ENCODE measurements around the gene NR2C2.

The NR2C2 gene

DNA sequence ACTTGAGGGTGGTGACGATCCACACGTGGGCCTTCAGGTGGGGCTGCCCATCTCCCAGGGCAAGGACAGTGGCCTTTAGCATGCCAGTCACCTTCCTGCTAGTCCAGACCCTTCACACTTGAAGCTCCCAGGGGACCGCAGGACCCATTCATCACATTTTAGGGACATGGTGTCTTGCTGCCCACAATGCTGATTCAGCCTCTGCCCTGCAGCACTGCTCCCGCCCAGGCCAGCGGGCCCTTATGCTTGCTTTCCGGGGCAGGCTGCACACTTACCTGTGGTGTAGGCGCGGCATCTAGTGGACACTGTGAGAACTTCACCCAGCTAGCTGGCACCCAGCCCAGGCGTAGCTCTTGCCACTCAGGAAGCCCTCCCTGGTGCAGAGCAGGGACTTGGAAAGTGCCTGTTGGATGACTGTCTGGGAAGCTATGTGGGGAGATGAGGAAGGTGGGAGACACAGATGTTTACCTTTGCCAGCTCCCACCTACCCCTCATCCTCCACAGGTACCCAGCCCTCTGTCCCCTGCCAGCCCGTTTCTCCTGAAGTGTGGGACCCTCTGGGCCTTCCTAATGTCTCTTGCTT lies 26.3 kb upstream of the NR2C2 start:
- no peak overlapping the region for H3K4me3 ChIP-seq (ENCODE audit: low read depth, low read length)

DNA sequence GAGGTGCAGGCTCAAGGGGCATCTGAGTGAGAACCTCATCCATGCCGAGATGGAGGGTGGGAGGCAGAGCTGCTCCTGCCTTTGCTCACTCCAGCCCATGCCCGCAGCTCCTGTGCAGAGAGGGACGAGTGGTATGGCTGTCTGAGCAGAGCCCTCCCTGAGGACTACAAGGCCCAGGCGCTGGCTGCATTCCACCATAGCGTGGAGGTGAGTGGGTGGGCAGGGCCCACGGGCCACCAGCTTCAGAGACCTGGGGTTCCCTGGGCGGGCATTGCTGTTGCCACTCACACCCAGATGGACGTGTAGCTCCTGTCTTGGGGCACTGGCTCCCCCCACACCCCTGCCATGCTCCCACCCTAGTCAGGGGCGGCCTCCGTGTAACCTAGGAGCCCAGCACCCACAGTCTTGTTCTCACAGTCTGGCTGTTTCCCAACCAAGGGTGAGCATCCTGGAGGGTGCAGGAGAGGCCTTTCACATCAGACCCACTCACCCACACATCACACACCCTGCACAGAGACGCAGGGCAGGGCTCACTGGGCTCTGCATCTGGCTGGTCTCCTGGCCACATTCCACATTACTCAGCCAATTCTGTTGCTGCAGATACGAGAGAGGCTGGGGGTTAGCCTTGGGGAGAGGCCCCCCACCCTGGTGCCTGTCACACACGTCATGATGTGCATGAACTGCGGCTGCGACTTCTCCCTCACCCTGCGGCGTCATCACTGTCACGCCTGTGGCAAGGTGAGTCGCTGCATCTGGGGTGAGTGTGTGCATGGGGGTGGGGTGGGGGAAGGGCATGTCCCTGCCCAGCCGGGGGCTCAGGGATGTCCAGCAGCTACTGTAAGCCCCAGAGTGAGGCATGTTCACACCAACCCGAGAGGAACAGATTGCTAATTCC lies 25.3 kb upstream of the NR2C2 start:
- H3K4me3 ChIP-seq (ENCODE audit: low read depth, low read length), result no peak overlapping the region

GRCh38 chr3:14922863-14923262 lies 24.5 kb upstream of the NR2C2 start:
- no peak overlapping the region for H3K4me3 ChIP-seq (ENCODE audit: low read depth, low read length)

- H3K4me3 ChIP-seq (ENCODE audit: low read depth, low read length), result no peak overlapping the region
Measured at GRCh38 chr3:14923476-14923875, 23.9 kb upstream of the NR2C2 start.

DNA sequence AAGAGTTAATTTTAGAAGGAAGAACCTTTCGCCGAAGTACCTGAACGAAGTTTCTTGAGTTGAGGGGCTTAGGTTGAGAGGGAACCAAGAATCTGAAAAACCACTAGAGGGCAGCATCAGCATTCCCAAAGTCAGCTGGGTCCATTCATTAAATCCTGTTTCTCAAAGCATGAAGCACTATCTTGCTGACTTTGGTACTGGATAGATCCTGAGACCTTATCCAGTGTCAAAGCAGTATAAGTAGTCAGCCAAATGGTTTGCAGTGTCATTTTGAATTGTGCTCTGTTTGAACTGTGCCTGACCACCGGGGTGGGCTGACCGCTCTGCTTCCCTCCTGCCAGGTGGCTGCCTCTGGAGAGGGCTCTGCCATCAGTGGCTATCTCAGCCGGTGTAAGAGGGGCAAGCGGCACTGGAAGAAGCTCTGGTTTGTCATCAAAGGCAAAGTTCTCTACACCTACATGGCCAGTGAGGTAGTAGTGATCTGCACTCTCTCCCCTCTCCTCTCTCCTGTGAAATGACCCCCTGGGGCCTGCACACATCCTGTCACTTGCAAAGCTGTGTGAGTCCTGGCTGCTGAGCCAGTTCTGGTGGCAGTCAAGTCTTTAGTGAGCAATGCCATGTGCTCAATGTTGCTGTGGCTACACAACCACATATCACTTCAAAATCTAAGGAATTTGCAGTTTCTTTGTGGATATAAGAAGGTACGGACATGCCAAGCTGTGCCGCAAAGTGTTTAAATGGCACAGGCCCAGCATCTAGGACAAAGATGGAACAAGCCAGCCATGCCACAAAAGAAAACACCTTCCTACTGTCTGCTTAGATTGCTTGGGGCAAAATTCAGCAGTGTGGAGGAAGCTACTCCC lies 21.4 kb upstream of the NR2C2 start:
- H3K4me3 ChIP-seq (ENCODE audit: low read depth, low read length), result no peak overlapping the region

DNA sequence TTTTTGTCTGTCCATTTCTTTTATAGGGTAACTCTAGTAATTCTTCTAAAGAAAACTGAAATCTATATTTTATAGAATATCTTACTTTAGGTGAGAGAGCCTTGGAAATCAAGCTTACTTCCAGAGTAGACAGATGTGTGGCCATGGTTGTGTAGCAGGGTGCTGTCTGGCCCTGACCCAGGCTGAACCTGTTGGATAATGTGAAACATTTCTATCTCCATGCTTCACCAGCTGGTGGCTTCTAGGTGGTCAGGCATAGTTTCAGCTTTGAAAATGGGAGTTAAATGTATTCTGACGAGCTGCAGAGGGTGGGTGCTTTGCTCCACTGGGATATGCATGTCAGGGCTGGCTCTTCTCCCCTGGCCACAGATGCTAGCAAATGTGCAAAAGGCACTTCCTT lies 20.8 kb upstream of the NR2C2 start:
- H3K4me3 ChIP-seq (ENCODE audit: low read depth, low read length), result no peak overlapping the region

- no peak overlapping the region for H3K4me3 ChIP-seq (ENCODE audit: low read depth, low read length)
Measured at GRCh38 chr3:14927308-14927707, 20.1 kb upstream of the NR2C2 start.

DNA sequence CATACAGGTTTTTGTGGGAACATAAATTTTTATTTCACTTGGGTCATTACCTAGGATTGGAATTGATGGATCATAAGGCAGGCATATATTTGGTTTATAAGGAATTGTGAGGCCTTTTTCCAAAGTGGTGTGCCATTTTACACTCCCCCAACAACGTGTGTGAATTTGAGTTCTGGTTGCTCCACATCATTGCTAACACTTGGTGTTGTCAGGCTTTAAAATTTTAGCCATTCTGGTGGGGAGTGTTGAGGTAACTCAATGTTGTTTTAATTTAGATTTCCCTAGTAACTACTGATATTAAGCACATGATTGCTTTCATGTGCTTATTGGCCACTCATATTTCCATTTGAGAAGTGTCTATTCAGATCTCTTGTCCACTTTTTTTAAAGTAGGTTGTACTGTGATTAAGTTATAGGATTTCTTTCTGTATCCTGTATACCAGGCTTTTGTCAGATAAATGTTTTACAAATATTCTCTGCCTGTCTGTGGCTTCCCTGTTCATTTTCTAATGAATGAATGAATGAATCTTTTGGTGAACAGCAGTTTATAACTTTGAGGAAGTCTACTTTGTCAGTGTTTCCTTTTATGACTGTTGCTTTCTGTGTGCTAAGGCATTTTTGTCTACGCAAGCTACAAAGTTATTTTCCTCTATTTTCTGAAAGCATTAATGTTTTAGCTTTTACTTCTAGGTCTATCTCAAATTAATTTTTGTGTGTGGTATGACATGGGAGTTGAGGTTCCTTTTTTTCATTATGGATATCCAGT lies 17.9 kb upstream of the NR2C2 start:
- no peak overlapping the region for H3K4me3 ChIP-seq (ENCODE audit: low read depth, low read length)

- H3K4me3 ChIP-seq (ENCODE audit: low read depth, low read length), result no peak overlapping the region
Measured at GRCh38 chr3:14933820-14934425, 13.5 kb upstream of the NR2C2 start.

- H3K4me3 ChIP-seq (ENCODE audit: low read depth, low read length), result no peak overlapping the region
Measured at GRCh38 chr3:14935592-14936345, 11.6 kb upstream of the NR2C2 start.

- no peak overlapping the region for H3K4me3 ChIP-seq (ENCODE audit: low read depth, low read length)
Measured at GRCh38 chr3:14938954-14939353, 8.4 kb upstream of the NR2C2 start.

DNA sequence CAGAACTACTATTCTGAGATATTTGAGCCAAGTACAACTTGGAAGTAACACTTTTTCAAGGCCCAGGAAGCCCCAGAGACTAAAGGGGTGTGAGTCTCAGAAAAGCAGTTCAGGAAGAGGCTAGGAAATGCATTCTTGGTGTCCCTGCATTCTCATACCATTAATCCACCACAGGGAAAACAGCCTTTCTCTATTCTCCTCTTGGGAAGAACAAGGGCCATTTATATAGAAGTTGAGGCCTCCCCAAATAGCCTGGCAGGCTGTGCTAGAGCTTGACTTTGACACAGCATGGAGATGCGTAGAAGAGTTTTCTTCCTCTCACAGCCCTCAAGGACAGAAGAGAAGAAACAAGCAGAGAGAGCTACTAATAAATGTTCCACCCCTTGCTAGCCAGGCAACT lies 5.5 kb upstream of the NR2C2 start:
- no peak overlapping the region for H3K4me3 ChIP-seq (ENCODE audit: low read depth, low read length)

DNA sequence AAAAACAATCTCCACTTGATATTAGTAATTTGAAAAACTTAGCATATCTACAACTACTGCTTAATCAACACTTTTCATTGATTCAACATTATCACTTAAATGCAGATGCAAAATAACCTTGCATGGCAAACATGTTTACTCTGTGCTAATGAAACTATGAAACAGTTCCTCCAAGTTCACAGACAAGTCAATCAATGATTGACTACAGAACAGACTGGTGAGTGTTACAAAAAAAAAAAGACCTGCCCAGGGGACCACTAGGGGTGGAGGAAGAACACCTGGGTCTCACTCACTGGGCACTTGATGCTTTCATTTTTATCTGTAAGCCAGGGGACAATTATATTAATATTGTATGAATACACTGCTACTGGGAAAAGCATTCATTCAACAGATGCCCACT lies 4.3 kb upstream of the NR2C2 start:
- H3K4me3 ChIP-seq (ENCODE audit: low read depth, low read length), result no peak overlapping the region

- peak overlapping the region; percentile 91 for H3K4me3 ChIP-seq (ENCODE audit: low read depth, low read length)
Measured at GRCh38 chr3:14946236-14946635, 1.1 kb upstream of the NR2C2 start.

- H3K4me3 ChIP-seq (ENCODE audit: low read depth, low read length), result peak overlapping the region; percentile 91
Measured at GRCh38 chr3:14946739-14947099, 664 bp upstream of the NR2C2 start.

DNA sequence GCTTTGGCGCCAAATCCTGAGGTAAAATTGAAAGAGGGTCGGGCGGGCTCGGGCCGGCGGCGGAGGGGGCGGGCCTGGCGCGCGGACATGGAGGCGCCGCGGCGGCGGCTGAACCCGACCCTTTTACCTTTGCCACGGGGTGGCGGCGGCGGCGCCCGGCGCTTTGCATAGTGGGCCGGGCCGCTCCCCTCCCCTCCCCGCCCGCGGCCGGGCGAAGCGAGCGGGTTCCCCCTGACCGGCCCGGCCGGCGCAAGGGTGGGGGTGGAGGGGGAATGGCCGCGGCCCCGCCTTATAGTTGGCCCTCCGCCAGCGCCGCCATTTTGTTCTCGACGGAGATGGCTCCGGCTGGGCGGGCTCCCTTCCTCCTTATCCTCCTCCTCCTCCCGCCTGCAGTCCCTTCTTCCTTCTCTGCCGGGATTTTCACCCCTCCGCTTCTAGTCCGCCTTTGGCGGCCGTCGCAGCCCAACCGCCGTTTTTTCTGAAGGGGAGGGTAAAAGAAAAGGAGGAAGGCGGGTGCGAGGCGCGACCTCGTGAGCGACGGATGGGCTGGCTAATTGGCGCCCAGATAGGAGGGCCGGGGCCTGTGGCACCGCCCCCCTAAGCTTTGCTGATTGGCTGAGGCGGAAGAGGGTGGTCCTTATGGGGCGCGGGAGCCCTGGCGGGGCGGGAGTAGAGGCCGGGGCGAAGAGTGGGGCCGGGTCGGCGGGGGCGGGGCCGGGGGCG lies 664 bp downstream of the NR2C2 start:
- peak overlapping the region; percentile 91 for H3K4me3 ChIP-seq (ENCODE audit: low read depth, low read length)

GRCh38 chr3:14948609-14949038 lies 1.2 kb downstream of the NR2C2 start:
- H3K4me3 ChIP-seq (ENCODE audit: low read depth, low read length), result peak overlapping the region; percentile 75

DNA sequence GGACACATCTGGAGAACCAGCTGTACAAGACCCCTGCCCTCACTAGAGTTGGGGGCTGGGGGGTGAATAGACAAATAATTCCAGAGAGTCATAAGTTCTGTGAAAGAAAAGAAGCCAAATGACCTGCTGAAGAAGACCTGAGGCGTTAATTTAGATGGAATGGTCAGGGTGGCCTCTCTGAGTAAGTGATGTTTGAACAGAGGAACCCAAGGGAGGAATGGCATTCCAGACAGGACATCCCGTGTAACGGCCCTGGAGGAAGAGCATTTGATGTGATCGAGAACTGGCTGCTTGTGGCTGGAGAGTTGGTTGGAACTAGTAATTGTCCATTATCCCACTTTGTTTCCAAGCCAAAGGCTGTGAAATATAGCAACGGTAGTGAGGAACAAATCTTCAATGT lies 1.7 kb downstream of the NR2C2 start:
- peak overlapping the region; percentile 75 for H3K4me3 ChIP-seq (ENCODE audit: low read depth, low read length)

DNA sequence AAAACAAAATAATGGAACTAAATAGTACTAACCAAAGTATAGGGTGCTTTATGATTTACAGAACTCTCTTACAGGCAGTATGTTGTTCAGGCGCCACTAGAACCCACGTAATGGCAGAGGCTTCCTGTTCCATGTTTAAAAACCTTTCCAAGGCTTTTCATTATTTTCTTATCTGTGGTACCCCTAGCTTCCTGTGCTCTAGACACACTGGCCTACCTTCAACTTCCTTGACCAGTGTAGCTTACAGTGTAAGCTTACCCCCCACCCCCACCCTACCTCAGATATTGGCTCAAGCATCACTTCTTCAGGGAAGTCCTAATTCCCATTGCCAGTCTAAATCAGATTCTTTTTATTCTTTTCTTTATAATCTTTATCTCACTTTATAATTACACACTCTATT lies 2.9 kb downstream of the NR2C2 start:
- H3K4me3 ChIP-seq (ENCODE audit: low read depth, low read length), result no peak overlapping the region
